Pancreas (tissue), 10 donors: ENCODE data around the gene MAP2K7. TPM values are rescaled to one million over a fixed set of nuclear protein-coding genes. Genes with fewer than 3 reads are reported as not detected.

Experiments used
- ATAC-seq, 4 donors: fragments of 200-7000 bp; cut with Tn5 transposase; one replicate each; pipeline versions ENCODE4 v1.8.0 to v1.9.1; 2020; ENCODE audit warnings: mild to moderate bottlenecking in 4 of 4, moderate library complexity in 4 of 4
- DNase-seq, 6 donors: peaks; one replicate each; pipeline ENCODE4 v3.0.0-alpha.2; 2020
- FAIRE-seq: peaks from 2 replicates; lab custom pipeline; 2012; peaks lifted over from hg19 to GRCh38; lab: Jason Lieb, UNC
- H3K27ac ChIP-seq, 4 donors: fragments of 200-600 bp; sonication (generic); 1 replicate in 3 of 4; 2 replicates in 1 of 4; pipeline versions ENCODE4 v1.5.0 to v1.8.0; 2020
- H3K27me3 ChIP-seq, 4 donors: fragments of 200-600 bp; one replicate each; pipeline ENCODE4 v1.8.0; 2021
- H3K36me3 ChIP-seq, 3 donors: fragments of 200-600 bp; sonication (generic) in 1 of 3; one replicate each; pipeline versions ENCODE4 v1.5.0 to v1.8.0; 2020 to 2021
- H3K4me1 ChIP-seq, 3 donors: fragments of 200-600 bp; one replicate each; pipeline ENCODE4 v1.8.0; 2021
- H3K4me3 ChIP-seq, 4 donors: fragments of 200-600 bp; sonication (generic) in 2 of 4; one replicate each; pipeline versions ENCODE4 v1.5.0 to v1.8.0; 2020 to 2021
- H3K9me3 ChIP-seq, 4 donors: fragments of 200-600 bp; one replicate each; pipeline ENCODE4 v1.8.0; 2021
- WGBS, 2 donors: extraction: QIAGEN DNeasy Blood & Tissue Kit; methylation state at CpG; one replicate each; pipeline ENCODE4 v1.1.7; 2013; 5-methylcytosine and 5-hydroxymethylcytosine counted together
- intact Hi-C, 3 donors: fragments of 100-400 bp; cut with DNase I; formaldehyde crosslinking; loops; one replicate each; pipeline versions ENCODE4 v1.11.1 to v1.14.2; 2022
- polyA plus RNA-seq, 2 donors: library from polyadenylated mRNA; stranded (reverse); fragments of 200-250 nt; gene quantifications; one replicate each; pipeline ENCODE4 v1.2.3, GENCODE V29; 2013
- total RNA-seq, 6 donors: library from RNA; stranded (reverse); fragmentation: NEBNext Ultra II Directional in 4 of 6; extraction: Animal tissue kit (Norgen Biotek cat#: 25700) in 4 of 6; gene quantifications; one replicate each; pipeline versions ENCODE4 v1.2.1 to v1.2.4, GENCODE V29; 2021 to 2023
- TF ChIP-seq, protein P1 (sequence below), 4 donors: fragments of 200-600 bp; sonication (generic) in 3 of 4; IDR thresholded peaks; one replicate each; pipeline versions ENCODE4 v1.5.0 to v1.8.0; 2021; ENCODE audit warnings: antibody characterized with exemption in 4 of 4
- donor health status: healthy with polysubstance abuse.
- donor health status: DM: no; HTN: no; CAD: no; lungs with moderate emphysema.
- donor health status: DM: no; HTN: no; CAD: no.
- donor health status: control.
- donor health status: control.
- donor health status: Bipolar disorder and iron deficiency.
- donor health status: DM: yes; HTN: yes; CAD: no.
- donor health status: DM: no; HTN: no; CAD: no.
- donor health status: DM: no; HTN: no; CAD: no.
- donor health status: DM: yes; HTN: yes; CAD: no.

The MAP2K7 gene
- total and polyA plus RNA-seq, 8 donors, result 13.9 to 45.3 (median 16.9) TPM

DNA sequence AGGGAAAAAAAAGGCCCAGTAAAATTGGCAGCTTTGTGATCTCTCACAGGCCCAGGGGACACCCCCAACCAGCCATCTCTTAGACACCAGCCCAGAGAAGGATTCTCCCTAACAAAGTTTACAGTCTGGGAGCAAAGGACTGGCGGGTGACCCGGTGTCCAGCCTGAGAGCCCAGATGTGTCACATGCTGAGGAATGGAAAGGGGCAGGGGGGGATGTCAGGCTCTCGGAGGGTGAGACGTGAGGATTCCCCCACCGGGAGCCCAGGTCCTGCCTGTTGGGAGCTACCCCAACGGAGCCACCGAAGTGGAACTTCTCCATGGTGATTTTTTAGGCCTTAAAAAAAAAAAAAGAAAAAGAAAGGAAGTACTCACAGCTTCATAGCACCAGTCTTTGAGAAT is 27.1 kb downstream of the MAP2K7 start:
- no peak for FAIRE-seq
- no peak for ATAC-seq
- no peaks in the 10 kb centered on the region for H3K27me3 ChIP-seq
- H3K4me1 ChIP-seq, result peaks cover 0 to 6% (median 0%) of the 10 kb centered on the region in 3 donors
- WGBS, 2 donors, result 85 to 93% methylated on average over 7 of the region's 7 CpGs
- peaks cover 0 to 47% (median 35%) of the 10 kb centered on the region in 3 donors for H3K36me3 ChIP-seq
- intact Hi-C loops, result loop anchor here in 1 of 3 donors (5.0 kb wide), 1 partner anchor 198 kb away; the partner anchor contains the start of gene CLEC4G
- H3K27ac ChIP-seq, result no peak overlapping the region
- H3K9me3 ChIP-seq, result no peaks in the 10 kb centered on the region
- DNase-seq, result no peak
- H3K4me3 ChIP-seq, result no peak overlapping the region
- TF ChIP-seq, protein P1, sequence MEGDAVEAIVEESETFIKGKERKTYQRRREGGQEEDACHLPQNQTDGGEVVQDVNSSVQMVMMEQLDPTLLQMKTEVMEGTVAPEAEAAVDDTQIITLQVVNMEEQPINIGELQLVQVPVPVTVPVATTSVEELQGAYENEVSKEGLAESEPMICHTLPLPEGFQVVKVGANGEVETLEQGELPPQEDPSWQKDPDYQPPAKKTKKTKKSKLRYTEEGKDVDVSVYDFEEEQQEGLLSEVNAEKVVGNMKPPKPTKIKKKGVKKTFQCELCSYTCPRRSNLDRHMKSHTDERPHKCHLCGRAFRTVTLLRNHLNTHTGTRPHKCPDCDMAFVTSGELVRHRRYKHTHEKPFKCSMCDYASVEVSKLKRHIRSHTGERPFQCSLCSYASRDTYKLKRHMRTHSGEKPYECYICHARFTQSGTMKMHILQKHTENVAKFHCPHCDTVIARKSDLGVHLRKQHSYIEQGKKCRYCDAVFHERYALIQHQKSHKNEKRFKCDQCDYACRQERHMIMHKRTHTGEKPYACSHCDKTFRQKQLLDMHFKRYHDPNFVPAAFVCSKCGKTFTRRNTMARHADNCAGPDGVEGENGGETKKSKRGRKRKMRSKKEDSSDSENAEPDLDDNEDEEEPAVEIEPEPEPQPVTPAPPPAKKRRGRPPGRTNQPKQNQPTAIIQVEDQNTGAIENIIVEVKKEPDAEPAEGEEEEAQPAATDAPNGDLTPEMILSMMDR (IDR thresholded peaks at IDR 0.05), result no peak

DNA sequence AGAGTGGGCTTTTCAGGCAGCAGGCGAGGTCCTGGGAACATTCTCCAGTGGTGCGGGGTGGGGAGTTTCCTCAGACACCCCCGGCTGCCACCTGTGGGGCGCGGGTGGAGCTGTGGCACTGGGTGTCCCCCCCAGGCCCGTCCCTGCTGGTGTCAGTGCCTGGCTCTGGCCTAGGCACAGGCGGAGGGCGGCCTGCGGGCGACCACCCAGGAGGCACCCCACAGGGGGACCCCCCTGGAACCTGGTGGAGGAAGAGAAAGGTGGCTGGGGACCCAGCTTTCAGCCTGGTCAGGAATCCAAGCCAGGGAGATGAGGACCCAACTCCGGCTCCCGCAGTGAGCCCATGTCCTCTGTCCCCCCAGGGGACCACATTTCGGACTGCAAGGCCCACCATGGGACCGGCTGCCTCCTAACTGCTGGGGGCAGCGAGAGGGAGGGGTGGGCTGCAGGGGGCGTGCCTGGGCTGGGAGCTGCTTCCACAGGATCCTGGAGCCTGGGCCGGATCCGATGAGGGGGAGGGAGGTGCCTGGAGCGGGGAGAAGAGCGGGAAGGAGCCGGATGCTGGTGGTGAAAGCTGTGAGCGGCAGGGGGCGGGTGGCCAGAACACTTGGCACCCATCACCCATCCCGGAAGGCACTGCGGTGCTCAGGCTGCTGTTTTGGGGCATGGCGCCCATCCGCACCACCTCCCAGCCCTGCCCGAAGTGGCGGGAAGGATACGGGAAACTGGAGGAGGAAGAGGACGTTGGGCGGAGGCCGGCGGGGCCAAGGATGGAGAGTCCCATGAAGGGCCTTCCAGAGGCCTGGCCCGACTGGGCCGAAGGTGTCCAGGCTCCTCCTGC is 27.8 kb downstream of the MAP2K7 start:
- 94 to 96% methylated on average over 28 to 36 of the region's 36 CpGs for WGBS, 2 donors
- no peaks in the 10 kb centered on the region for H3K9me3 ChIP-seq
- intact Hi-C loops, result loop anchor here in 1 of 3 donors (5.0 kb wide), 1 partner anchor 199 kb away; the partner anchor contains the start of gene CLEC4G
- no peak for FAIRE-seq
- peaks cover 3 to 52% (median 35%) of the 10 kb centered on the region in 3 donors for H3K36me3 ChIP-seq
- peak in 3 of 6 donors; percentile 8 to 75 (median 54) for DNase-seq
- no peak for ATAC-seq
- no peaks in the 10 kb centered on the region for H3K27me3 ChIP-seq
- no peak overlapping the region for H3K4me3 ChIP-seq
- peaks cover 0 to 5% (median 0%) of the 10 kb centered on the region in 3 donors for H3K4me1 ChIP-seq
- no peak overlapping the region for H3K27ac ChIP-seq
- TF ChIP-seq, protein P1 (IDR thresholded peaks at IDR 0.05), result no peak

DNA sequence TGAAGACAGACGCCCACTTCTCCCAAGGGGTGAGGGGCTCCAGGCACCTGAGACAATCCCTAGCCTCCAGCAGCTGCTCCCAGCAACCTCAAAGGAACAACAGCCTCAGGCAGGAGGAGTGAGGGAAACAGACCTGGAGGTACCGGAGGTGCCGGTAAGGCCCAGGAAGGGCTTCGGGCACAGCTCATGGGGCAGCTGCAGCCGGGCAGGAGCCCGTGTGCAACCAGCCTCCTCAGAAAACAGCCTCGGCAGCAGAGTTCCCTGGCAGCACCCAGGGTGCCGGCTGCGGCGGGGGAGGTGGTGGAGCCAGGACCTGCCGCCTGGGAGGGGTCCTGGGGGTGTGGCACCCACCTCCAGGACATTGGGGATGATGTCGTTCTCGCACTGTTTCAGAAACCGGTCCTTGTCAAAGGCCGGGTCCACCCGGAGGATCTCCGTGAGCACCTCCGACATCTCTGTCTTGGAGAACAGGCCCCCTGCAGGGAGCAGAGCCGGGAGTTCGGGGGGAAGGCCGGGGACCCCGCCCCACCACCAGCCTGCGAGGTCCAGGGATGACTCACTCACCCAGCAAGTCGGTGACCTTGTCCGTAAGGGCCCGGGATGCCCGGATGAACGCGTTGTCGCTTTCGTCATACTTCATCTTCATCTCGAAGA is 28.7 kb downstream of the MAP2K7 start:
- Histone ChIP-seq H3K27ac (no peak overlapping the region), H3K4me1 (no peaks in the 10 kb centered on the region), H3K9me3 (no peaks in the 10 kb centered on the region), H3K27me3 (no peaks in the 10 kb centered on the region), H3K4me3 (no peak overlapping the region), H3K36me3 (peaks cover 3 to 57% (median 42%) of the 10 kb centered on the region in 3 donors)
- intact Hi-C loops, result loop anchor here in 1 of 3 donors (5.0 kb wide), 1 partner anchor 200 kb away; the partner anchor contains the start of gene CLEC4G
- FAIRE-seq (no peak), ATAC-seq (no peak), DNase-seq (peak in 1 of 6 donors; percentile 75)
- TF ChIP-seq, protein P1 (IDR thresholded peaks at IDR 0.05), result no peak
- WGBS, 2 donors, result 88 to 90% methylated on average over 31 to 32 of the region's 32 CpGs

DNA sequence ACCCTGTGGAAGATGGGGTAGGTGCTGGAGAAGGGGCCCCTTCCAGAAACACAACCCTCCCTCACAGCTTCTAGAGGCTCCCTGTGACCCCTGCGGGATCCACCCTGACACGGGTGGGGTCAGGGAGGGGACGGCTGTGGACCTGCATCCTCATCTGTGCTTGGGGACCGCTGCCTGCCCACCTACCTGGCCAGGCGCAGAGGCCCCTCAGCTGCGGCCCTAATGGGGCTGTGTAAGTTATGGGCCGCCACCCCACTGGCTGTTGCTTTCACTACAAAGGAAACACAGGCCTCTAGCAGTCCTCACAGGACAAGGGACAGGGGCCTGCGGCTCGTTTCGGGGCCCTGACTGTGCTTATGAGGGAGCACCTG is 29.2 kb downstream of the MAP2K7 start:
- Histone ChIP-seq H3K4me1 (no peaks in the 10 kb centered on the region), H3K27me3 (no peaks in the 10 kb centered on the region), H3K36me3 (peaks cover 3 to 62% (median 43%) of the 10 kb centered on the region in 3 donors), H3K9me3 (no peaks in the 10 kb centered on the region), H3K27ac (no peak overlapping the region), H3K4me3 (no peak overlapping the region)
- WGBS, 2 donors, result 95% methylated on average over 10 of the region's 10 CpGs
- ATAC-seq (no peak), DNase-seq (no peak), FAIRE-seq (no peak)
- TF ChIP-seq, protein P1 (IDR thresholded peaks at IDR 0.05), result no peak
- intact Hi-C loops, result loop anchor here in 1 of 3 donors (5.0 kb wide), 1 partner anchor 201 kb away; the partner anchor contains the start of gene CLEC4G
